ENCODE results near the gene ADAMTS19.

DNA sequence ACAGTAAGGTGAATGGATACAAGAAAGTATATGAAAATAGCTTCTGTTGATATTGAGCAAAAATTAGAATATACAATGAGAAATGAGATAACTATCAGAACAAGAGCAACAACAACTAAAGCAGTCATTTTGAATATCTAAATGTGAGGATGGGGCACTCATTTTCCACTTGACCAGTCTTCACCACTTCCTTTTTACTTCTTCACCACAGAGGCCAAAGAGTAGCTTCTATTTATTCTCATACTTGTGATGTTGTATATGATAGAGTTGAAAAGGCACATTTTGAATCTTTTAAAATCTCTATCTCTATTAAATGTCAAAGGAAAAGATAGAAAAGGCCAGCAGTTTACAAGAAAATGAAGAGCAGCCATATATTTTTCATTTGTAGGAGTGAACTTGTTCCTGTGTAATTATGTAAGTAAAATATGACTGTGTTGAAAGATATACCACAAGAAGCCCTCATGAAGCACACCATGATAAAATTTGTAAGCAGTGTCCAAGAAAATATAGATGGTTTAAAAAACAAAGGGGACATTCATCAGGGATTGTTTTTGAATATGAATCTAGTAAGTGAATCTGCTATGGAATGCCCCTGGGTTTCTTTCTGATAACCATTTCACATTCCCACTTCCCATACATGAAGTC lies 39.2 kb downstream of the ADAMTS19 start:
- TF ChIP-seq, protein P1, sequence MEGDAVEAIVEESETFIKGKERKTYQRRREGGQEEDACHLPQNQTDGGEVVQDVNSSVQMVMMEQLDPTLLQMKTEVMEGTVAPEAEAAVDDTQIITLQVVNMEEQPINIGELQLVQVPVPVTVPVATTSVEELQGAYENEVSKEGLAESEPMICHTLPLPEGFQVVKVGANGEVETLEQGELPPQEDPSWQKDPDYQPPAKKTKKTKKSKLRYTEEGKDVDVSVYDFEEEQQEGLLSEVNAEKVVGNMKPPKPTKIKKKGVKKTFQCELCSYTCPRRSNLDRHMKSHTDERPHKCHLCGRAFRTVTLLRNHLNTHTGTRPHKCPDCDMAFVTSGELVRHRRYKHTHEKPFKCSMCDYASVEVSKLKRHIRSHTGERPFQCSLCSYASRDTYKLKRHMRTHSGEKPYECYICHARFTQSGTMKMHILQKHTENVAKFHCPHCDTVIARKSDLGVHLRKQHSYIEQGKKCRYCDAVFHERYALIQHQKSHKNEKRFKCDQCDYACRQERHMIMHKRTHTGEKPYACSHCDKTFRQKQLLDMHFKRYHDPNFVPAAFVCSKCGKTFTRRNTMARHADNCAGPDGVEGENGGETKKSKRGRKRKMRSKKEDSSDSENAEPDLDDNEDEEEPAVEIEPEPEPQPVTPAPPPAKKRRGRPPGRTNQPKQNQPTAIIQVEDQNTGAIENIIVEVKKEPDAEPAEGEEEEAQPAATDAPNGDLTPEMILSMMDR (IDR thresholded peaks at IDR 0.05): no peak
- TF ChIP-seq POLR2A (IDR thresholded peaks at IDR 0.05) (no peak), EP300 (IDR thresholded peaks at IDR 0.05) (no peak)

Data from ovary (tissue), 3 donors.